ENCODE data around the gene MYRFL. TPM values are rescaled to one million over a fixed set of nuclear protein-coding genes. Genes with fewer than 3 reads are reported as not detected.

Gene MYRFL
- total and polyA plus RNA-seq, 11 donors: 0.13 to 0.96 (median 0.44) TPM; not detected in 2

GRCh38 chr12:70007687-70008086, 182.7 kb downstream of the MYRFL start:
- no peak for ATAC-seq

More at GRCh38 chr12:70007687-70008086, 182.7 kb downstream of the MYRFL start:
- no peaks in the 10 kb centered on the region for H3K27me3 ChIP-seq
- TF ChIP-seq POLR2A (IDR thresholded peaks at IDR 0.05) (no peak), CTCF (IDR thresholded peaks at IDR 0.05) (no peak)
- 38 to 68% (median 65%) methylated on average over 2 of the region's 2 CpGs for WGBS, 4 donors
- peaks cover 0 to 40% (median 26%) of the 10 kb centered on the region in 12 donors for H3K9me3 ChIP-seq
- no peak overlapping the region for H3K27ac ChIP-seq
- intact Hi-C loops (cut with DNase I): no loop called here
- H3K36me3 ChIP-seq: no peaks in the 10 kb centered on the region
- peaks cover 0 to 4% (median 0%) of the 10 kb centered on the region in 12 donors for H3K4me1 ChIP-seq
- no peak for DNase-seq
- H3K4me3 ChIP-seq: no peak overlapping the region

Other genes starting within 250 kb of the MYRFL start
- 100 to 1,000 TPM in 4 of 9 donors, 10 to 100 TPM in 5; 63.2 to 168 (median 93.3) TPM for gene CCT2, start 239.8 kb upstream of the MYRFL start, total RNA-seq
- gene CCT2, start 239.8 kb upstream of the MYRFL start, polyA plus RNA-seq: 100 to 1,000 TPM in 1 of 2 donors, 10 to 100 TPM in 1; 59.7 to 342 TPM
- gene LRRC10, start 214.3 kb upstream of the MYRFL start, total RNA-seq: 10 to 100 TPM in 8 of 9 donors, 1 to 10 TPM in 1; 7.4 to 82.9 (median 36.9) TPM
- 10 to 100 TPM; 12.6 to 30.1 TPM for gene LRRC10, start 214.3 kb upstream of the MYRFL start, polyA plus RNA-seq
- gene BEST3, start 125.9 kb upstream of the MYRFL start, total RNA-seq: 1 to 10 TPM in 1 of 9 donors, under 1 TPM in 6, not detected in 2; 0.16 to 5.3 (median 0.43) TPM
- gene BEST3, start 125.9 kb upstream of the MYRFL start, polyA plus RNA-seq: under 1 TPM; 0.15 to 0.89 TPM
- 10 to 100 TPM; 21.8 to 37.5 (median 32.8) TPM for gene RAB3IP, start 86.4 kb upstream of the MYRFL start, total RNA-seq
- gene RAB3IP, start 86.4 kb upstream of the MYRFL start, polyA plus RNA-seq: 10 to 100 TPM; 19.7 to 29.0 TPM